HL-60 (cell line): ENCODE results near the gene CPNE6.

Experiments used
- GABPA ChIP-seq: IDR thresholded peaks from 2 replicates; pipeline ENCODE4 v1.6.1; 2012; ENCODE audit warnings: low read depth
- POLR2AphosphoS5 ChIP-seq: IDR thresholded peaks from 2 replicates; pipeline ENCODE4 v1.6.1; 2012; ENCODE audit warnings: low read depth
- SPI1 ChIP-seq: IDR thresholded peaks from 2 replicates; pipeline ENCODE4 v1.6.1; 2012; ENCODE audit warnings: low read depth, mild to moderate bottlenecking, borderline replicate concordance
- TF ChIP-seq, protein P1 (sequence below): IDR thresholded peaks from one replicate; pipeline ENCODE4 v1.5.1; 2011; ENCODE audit warnings: low read length, control low read depth, inconsistent platforms; ENCODE audit not compliant: insufficient read depth

DNA sequence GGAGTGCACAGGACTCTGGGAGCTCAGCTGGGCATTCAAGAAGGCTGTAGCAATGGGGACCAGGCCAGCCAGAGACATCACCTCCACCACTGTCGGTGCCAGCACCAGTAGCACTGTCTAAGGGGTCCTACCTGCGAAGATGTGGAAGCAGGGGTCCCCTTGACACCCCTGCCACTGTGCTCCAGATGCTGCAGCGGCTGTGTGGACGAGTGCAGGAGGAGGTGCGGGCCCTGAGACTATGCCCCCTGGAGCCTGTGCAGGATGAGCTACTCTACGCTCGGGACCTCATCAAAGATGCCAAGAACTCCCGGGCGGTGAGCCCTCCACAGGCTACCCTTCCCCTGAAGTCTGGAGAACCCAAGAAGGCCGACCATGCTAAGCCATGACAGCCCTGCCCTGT is 10.9 kb upstream of the CPNE6 start:
- no peak for TF ChIP-seq SPI1
- TF ChIP-seq, protein P1, sequence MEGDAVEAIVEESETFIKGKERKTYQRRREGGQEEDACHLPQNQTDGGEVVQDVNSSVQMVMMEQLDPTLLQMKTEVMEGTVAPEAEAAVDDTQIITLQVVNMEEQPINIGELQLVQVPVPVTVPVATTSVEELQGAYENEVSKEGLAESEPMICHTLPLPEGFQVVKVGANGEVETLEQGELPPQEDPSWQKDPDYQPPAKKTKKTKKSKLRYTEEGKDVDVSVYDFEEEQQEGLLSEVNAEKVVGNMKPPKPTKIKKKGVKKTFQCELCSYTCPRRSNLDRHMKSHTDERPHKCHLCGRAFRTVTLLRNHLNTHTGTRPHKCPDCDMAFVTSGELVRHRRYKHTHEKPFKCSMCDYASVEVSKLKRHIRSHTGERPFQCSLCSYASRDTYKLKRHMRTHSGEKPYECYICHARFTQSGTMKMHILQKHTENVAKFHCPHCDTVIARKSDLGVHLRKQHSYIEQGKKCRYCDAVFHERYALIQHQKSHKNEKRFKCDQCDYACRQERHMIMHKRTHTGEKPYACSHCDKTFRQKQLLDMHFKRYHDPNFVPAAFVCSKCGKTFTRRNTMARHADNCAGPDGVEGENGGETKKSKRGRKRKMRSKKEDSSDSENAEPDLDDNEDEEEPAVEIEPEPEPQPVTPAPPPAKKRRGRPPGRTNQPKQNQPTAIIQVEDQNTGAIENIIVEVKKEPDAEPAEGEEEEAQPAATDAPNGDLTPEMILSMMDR: no peak
- TF ChIP-seq POLR2AphosphoS5: no peak
- no peak for TF ChIP-seq GABPA
